HG02973 (cell line): Measurements from ENCODE around the gene AP2M1.
"Not testable (repeated sequence)": the region's sequence is repeated elsewhere in the genome, so short reads cannot be mapped to it uniquely, and the experiment has no call there.

Experiments
- ATAC-seq: cut with Tn5 transposase; IDR thresholded peaks from one replicate; pipeline ENCODE4 v1.9.1; 2021; ENCODE audit warnings: moderate library complexity; ENCODE audit not compliant: unreplicated experiment

AP2M1 gene

GRCh38 chr3:184156522-184156955 lies 18.1 kb upstream of the AP2M1 start:
- ATAC-seq, result no peak

DNA sequence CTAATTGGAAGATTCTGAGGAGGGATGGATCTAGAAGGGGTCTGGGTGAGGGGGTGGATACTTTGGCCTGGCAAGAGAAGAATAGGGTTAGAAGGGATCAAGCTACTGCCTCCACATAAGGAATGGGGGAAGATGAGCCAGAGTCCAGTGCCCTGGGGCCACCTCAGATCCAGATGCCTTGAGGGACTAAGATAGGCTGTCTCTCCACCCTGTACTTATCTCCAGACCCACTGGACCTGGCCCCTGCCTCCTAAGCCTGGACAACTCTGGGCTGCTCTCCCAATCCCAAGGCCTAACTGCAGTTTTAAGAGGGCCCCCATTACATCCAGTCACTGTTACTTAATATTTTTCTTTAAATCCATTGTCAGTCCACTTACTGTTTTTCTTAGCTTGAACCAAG lies 17.4 kb upstream of the AP2M1 start:
- no peak for ATAC-seq

GRCh38 chr3:184158404-184158803 lies 16.3 kb upstream of the AP2M1 start:
- ATAC-seq, result no peak

- ATAC-seq, result no peak
These were observed 14.2 kb upstream of the AP2M1 start for GRCh38 chr3:184160456-184160855.

- not testable (repeated sequence) for ATAC-seq
These were observed 12.0 kb upstream of the AP2M1 start for GRCh38 chr3:184162571-184163070.

GRCh38 chr3:184164648-184165330 lies 9.9 kb upstream of the AP2M1 start:
- ATAC-seq, result no peak

DNA sequence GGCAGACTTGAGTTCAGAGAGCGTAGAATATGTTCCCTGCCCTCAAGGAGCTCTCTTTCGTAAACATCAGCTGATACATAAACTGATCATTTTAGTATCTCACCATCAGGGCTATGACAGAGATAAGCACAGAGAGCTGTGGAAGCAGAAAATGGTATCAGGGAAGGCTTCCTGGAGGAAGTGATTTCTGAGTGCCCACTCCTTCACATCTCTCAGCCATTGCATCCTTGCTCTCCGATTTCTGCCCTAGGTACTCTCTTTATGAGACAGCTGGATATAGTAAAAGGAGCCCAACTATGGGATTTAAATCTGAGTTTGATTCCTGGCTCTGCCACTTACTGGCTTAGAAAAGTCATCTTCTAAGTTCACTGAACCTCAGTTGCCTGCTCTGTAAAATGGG lies 9.1 kb upstream of the AP2M1 start:
- no peak for ATAC-seq

DNA sequence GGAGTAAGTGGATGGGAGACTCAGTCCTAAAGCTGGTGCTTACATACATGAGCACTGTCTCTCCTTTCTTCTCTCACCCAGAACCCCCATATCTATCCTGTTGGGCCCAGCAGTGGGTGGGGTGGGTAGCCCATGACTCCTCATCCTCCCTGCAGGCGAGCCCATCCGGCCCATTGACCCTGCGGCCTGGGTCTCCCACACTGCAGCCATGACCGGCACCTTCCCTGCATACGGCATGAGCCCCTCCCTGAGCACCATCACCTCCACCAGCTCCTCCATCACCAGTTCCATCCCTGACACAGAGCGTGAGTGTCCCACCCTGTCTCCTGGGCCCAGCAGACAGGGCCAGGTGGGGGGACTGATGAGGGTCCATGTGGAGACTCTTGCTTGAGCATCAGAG lies 8.0 kb upstream of the AP2M1 start:
- ATAC-seq, result no peak

DNA sequence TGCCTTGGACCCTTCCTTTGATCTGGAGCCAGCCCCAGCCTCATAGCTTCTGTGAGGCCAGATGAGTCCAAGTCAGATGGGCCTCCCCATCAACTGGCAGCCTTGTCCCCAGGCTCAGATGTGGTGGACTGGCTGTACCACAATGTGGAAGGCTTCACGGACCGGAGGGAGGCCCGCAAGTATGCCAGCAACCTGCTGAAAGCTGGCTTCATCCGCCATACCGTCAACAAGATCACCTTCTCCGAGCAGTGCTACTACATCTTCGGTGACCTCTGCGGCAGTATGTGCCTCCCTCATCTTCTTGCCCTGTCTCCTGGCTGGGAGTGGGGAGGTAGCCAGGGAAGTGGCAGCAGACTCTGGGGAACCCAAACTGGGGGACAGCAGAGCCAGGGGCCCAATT lies 6.9 kb upstream of the AP2M1 start:
- no peak for ATAC-seq

GRCh38 chr3:184168363-184169120 lies 6.1 kb upstream of the AP2M1 start:
- no peak for ATAC-seq

DNA sequence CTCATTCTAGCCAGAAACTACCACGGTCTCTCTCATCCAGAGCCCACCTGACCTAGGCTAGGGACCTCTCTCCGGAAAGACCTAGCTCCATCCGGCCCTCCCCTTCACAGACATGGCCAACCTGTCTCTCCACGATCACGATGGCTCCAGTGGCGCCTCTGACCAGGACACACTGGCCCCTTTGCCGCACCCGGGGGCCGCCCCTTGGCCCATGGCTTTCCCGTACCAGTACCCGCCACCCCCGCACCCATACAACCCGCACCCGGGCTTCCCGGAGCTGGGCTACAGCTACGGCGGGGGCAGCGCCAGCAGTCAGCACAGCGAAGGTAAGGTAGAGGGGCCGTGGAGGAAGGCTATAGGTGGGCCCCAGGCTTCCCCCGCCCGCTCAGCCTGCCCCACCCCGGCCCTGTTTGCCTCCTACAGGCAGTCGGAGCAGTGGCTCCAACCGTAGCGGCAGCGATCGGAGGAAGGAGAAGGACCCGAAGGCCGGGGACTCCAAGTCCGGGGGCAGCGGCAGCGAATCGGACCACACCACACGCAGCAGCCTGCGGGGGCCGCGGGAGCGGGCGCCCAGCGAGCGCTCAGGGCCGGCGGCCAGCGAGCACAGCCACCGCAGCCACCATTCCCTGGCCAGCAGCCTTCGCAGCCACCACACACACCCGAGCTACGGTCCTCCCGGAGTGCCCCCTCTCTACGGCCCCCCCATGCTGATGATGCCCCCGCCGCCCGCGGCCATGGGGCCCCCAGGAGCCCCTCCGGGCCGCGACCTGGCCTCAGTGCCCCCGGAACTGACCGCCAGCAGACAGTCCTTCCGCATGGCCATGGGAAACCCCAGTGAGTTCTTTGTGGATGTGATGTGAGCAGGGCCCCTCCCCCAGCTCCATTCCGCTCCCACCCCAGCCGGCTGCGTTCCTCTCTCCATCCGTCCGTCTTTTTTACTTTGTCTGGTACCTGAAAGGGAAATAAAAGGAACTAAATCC lies 4.5 kb upstream of the AP2M1 start:
- ATAC-seq, result no peak

GRCh38 chr3:184171562-184171961 lies 3.1 kb upstream of the AP2M1 start:
- ATAC-seq, result no peak

DNA sequence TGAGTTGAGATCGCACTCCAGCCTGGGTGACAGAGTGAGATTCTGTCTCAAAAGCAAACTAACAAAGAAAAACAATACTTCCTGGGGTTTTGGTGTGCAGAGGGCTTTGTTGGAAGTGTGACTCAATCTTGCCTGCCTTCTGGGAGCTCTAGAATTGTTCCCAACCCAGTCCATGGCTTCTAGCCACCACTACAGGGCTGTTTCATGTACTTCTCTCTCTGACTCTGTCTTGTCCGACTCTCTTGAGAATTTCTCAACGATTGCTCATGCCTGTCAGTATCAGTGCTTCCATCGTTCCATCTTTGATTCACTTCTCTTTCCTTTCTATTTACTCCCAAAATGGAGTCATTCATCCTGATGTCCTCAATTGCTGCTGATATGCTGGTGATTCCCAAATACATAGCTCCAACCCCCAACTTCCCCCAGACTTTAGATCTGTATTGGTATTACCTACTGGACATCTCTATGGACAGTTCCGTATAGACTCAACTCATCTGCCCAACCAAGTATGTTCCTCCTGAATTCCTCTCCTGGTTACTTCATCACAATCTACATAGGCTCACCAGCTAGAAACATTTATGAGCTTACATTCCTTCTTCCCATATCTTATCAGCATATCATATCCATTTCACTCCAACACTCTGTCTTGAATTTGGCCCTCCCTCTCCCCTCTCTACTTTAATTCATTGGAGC lies 1.8 kb upstream of the AP2M1 start:
- ATAC-seq, result no peak

DNA sequence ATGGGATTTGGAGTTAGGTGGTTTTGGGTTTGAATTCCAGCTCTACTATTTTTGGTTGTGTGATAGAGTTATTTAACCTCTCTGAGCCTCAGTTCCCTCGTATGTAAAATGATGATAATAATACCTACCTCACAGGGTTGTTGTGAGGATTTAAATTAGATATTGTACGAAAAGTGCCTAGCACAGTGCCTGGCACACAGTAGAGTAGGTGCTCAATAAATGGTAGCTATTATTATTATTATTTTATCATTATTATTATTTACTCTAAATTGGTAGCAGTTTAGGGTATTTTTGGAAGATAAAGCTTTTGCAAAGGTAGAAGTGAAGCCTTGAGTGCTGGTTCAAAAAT lies 1.3 kb upstream of the AP2M1 start:
- ATAC-seq, result no peak

- no peak for ATAC-seq
These were observed 390 bp upstream of the AP2M1 start for GRCh38 chr3:184174284-184174645.

DNA sequence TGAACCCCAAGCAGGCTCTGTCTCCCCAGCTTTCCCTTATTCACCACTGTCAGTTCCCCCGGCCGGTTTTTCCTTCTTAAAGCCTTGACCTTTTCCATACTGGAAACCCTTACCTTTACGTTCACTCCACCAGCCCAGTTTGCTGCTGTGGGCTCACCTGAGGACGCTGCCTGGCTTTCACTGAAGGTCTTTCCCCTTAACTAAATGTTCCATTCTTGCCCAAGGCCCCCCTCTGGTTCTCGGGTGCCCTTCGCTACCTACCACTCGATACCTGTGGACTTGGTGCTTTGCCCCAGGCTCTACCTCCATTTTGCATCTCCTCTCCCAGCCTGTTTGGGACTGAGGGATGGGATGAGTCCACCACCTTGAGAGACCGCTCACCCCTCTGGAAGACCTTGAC lies 851 bp downstream of the AP2M1 start:
- ATAC-seq, result no peak

DNA sequence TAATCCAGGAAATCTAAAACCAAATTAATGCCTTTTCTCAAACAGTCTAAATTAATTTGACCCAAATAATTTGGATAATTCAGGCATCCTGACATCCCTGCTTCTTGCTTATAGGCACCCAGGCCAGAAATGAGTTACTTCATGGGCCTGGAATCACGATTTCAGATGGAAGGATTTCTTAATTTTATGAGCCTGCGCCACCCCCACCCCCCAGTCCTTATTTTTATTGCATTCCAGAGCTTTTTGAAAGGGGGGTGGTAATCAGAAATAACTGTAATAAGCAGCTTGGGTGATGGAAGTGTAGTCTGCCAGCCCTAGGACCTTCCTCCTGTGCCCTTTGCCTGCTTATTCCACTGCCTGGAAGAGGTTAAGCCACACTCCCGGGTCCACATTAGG lies 1.3 kb downstream of the AP2M1 start:
- ATAC-seq, result no peak

- no peak for ATAC-seq
These were observed 2.0 kb downstream of the AP2M1 start for GRCh38 chr3:184176377-184177330.

- ATAC-seq, result no peak
These were observed 2.7 kb downstream of the AP2M1 start for GRCh38 chr3:184177331-184177731.
